Spleen (tissue), 7 donors: ENCODE results near the gene APOBEC3B.

Experiments
- CTCF ChIP-seq, 11 experiments: fragments of 200-600 bp in 7 of 11; fragments of 450-650 bp in 4 of 11; sonication (generic) in 4 of 11; IDR thresholded peaks in 8 of 11; conservative IDR thresholded peaks in 3 of 11; 1 replicate in 7 of 11; 2 replicates in 4 of 11; pipeline versions ENCODE4 v1.4.0 to v1.8.0; 2016 to 2021; ENCODE audit warnings: antibody characterized with exemption in 11 of 11, inconsistent platforms in 4 of 11, mild to moderate bottlenecking in 1 of 11
- POLR2AphosphoS5 ChIP-seq, 3 donors: sonication (generic); formaldehyde crosslinking; IDR thresholded peaks; one replicate each; pipeline ENCODE4 v1.5.1; 2017; ENCODE audit warnings: antibody characterized with exemption in 3 of 3
- donor health status: DM: no; HTN: no; CAD: no; lungs with moderate emphysema.
- donor health status: DM: no; HTN: no; CAD: no.
- donor health status: DM: no; HTN: no; CAD: no.

- TF ChIP-seq CTCF (IDR thresholded peaks at IDR 0.05 in 8 of 11, conservative IDR thresholded peaks at IDR 0.05 in 3 of 11) (no peak), POLR2AphosphoS5 (IDR thresholded peaks at IDR 0.05) (no peak)
These were observed 10.4 kb upstream of the APOBEC3B start for GRCh38 chr22:38971791-38972190.
